ENCODE results near the gene CENPO.

Gene CENPO

DNA sequence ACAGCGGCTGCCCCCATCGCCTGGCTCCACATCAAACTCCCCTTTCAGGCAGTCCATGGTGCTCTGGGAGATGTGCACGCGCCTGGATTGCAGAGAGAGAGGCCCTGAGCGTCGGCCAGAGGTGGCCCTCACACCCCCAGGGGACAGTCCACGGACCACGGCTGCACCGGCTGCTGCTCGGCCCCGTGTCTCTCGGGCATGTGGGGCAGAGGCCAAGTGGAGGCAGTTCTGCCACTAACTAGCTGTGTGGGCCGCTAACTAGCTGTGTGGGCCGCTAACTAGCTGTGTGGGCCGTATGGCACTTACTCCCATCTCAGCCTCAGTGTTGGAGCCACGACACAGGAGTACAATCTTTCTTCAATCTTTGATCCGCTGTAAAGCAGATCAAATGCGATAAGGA is 45.3 kb downstream of the CENPO start:
- TF ChIP-seq, protein P1, sequence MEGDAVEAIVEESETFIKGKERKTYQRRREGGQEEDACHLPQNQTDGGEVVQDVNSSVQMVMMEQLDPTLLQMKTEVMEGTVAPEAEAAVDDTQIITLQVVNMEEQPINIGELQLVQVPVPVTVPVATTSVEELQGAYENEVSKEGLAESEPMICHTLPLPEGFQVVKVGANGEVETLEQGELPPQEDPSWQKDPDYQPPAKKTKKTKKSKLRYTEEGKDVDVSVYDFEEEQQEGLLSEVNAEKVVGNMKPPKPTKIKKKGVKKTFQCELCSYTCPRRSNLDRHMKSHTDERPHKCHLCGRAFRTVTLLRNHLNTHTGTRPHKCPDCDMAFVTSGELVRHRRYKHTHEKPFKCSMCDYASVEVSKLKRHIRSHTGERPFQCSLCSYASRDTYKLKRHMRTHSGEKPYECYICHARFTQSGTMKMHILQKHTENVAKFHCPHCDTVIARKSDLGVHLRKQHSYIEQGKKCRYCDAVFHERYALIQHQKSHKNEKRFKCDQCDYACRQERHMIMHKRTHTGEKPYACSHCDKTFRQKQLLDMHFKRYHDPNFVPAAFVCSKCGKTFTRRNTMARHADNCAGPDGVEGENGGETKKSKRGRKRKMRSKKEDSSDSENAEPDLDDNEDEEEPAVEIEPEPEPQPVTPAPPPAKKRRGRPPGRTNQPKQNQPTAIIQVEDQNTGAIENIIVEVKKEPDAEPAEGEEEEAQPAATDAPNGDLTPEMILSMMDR (IDR thresholded peaks at IDR 0.05; ENCODE audit: control extremely low read depth, extremely low read depth, low read depth, missing control alignments): no peak
- DNase-seq (ENCODE audit: extremely low spot score): no peak
- ChIA-PET POLR2A (no interaction called here), CTCF (interaction anchor here (0.8 to 3.6 kb wide), 2 partner anchors 11 kb away, joined by 3 to 19 read pairs; no protein-coding TSS in a partner anchor)

DNA sequence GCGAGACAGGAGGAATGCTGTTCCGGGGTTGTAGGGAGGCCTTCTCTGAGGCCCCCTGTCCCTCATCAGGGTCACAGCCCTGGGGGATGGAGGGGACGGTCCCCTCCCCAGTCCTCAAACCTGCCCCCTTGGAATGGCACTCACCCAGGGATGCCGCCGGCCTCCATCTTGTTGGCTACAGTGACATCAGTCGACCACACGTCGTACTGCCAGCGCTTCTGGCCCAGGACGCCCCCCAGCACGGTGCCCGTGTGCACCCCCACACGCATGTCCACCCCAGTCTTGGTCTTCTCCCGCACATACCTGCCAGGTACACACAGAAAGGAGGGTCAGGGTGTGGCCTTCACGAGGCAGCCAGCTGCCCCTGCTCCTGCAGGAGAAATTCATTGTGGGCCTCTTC is 46.5 kb downstream of the CENPO start:
- DNase-seq (ENCODE audit: extremely low spot score): no peak
- CTCF ChIA-PET: interaction anchor here (2.8 kb wide), 1 partner anchor 13 kb away, joined by 12 read pairs; no protein-coding TSS in a partner anchor
- POLR2A ChIA-PET: no interaction called here
- TF ChIP-seq, protein P1 (IDR thresholded peaks at IDR 0.05; ENCODE audit: control extremely low read depth, extremely low read depth, low read depth, missing control alignments): no peak

DNA sequence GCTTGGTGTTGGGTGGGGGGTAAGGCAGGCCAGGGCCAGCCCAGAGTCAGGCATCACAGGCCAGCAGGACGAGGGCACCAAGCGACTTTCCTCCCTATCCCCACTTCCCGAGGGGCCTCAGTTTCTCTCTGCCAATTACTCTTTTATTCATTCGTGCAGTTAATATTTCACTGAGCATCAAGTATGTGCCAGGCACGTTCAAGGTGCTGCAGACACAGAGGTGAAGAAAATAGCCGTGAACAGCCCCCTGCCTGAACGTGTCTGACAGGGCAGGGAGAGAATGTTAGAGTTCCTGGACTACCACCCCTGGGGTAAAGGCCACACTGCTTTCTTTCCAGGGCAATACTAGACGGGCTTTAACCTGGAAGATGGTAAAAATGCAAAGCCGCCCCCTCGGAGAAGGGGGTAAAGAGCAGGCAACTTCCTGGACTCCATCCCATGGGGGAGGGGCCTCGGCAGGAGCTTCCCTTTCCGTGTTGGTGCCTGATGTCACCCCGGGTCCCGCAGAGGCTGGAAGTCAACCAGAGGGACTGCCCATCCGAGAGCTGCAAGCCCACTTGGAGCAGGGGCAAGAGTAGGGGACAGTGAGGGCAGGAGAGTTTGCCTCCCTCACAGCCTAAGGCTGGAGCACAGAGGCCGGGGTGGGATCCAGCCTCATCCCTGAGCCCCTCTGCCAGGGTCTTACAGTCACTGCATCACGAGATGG is 47.1 kb downstream of the CENPO start:
- ChIA-PET POLR2A (no interaction called here), CTCF (interaction anchor here (2.8 kb wide), 1 partner anchor 13 kb away, joined by 12 read pairs; no protein-coding TSS in a partner anchor)
- DNase-seq (ENCODE audit: extremely low spot score): no peak
- TF ChIP-seq, protein P1 (IDR thresholded peaks at IDR 0.05; ENCODE audit: control extremely low read depth, extremely low read depth, low read depth, missing control alignments): no peak

DNA sequence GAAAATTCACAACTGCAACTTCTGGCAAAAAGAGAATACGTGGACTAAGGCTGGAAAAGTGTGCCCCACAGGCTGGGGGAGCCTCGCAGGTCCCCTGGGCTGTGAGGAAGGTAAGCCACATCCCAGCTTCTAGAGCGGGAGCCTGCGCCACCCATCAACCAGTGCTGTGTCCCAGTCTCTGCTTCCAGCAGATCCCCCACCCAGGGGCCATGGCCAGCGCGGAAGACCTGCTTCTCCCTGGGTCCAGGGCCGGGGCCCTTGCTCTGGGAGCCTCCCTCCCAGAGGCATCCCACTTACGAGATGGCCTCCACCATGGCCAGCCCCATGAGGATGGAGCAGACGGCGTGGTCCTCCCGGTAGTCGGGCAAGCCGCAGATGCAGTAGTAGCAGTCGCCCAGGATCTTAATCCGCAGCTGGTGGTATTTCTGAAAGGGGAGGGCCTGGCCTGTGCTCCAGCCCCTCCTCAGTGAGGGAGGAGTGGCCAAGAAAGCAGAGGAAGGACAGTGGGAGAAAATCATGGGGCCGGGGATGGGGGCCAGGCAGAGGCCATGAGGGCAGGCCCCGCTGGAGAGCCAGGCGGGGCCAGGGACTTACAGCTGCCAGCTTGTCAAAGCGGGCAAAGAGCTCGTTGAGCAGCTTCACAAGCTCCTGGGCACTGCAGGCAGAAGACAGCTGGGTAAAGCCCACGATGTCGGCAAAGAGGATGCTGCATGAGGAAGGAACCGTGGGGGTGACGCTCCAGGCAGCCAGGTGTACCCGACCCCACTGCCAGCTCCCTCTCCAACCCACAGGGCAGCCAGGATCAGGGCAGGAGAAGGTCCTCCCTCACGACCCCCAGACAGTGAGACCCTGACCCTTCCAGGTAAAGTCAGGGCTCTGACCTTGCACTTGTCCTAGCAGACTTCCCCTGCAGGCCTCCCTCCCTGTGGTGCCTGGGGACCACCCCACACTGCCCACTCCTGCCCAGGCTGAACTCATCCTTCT is 48.0 kb downstream of the CENPO start:
- CTCF ChIA-PET: interaction anchor here (1.4 to 2.8 kb wide), 2 partner anchors 14 to 419 kb away, joined by 3 to 12 read pairs; no protein-coding TSS in a partner anchor
- TF ChIP-seq, protein P1 (IDR thresholded peaks at IDR 0.05; ENCODE audit: control extremely low read depth, extremely low read depth, low read depth, missing control alignments): no peak
- no peak for DNase-seq (ENCODE audit: extremely low spot score)
- POLR2A ChIA-PET: interaction anchor here (0.6 kb wide), 1 partner anchor 12 kb away, joined by 6 read pairs; no protein-coding TSS in a partner anchor

DNA sequence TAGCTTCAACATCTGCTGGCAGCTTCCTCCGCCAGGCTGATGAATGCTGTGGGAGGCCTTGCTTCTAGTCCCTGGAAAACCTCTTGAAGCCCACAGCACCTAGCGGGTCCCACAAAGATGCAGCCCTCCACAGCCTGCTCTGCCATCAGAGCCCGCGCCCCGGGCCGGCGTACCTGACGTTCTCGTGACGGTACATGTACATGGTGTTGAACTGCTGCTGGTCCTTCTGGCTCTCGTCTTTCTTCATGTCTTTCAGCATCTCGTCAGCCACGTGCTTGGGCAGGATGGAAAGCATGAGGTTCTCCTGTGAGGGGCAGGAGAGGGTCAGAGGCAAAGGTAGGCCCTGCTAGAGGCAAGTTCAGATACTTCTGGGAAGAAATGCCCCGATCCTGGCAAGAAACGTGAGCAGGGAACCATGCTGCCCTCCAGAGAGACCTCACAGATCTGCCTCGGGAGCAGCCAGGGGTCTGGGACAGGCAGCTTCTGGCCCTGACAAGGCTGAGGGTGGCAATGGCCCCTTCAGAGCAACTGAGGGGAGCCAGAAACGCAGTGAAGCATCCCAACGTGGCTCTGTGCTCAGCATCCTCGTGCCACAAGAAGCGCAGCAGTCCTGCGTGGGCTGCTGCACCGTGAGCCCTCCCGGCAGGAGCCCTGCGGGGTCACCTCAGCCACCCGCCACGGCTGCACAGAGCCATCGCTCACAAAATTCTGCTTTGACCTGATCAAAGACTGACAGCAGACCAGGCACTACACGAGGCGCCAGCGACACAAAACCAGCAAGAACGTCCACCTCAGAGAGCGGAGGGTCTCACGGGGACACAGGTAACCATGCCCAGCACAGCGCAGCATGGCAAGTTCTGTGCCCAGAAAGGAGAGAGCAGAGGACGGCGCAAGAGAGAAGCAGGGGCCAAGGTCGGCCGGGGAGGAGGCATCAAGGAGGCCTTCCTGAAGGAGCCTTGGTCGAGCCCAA is 49.1 kb downstream of the CENPO start:
- DNase-seq (ENCODE audit: extremely low spot score): no peak
- POLR2A ChIA-PET: no interaction called here
- TF ChIP-seq, protein P1 (IDR thresholded peaks at IDR 0.05; ENCODE audit: control extremely low read depth, extremely low read depth, low read depth, missing control alignments): no peak
- CTCF ChIA-PET: interaction anchor here (1.2 to 2.8 kb wide), 3 partner anchors 15 to 421 kb away, joined by 3 to 12 read pairs (median 3); no protein-coding TSS in a partner anchor
